Parathyroid adenoma (tissue), 2 donors: ENCODE data around the gene NTN1.

Source experiments
- H2AFZ ChIP-seq: fragments of 300-600 bp; sonication (generic); one replicate; pipeline ENCODE4 v1.7.0; 2017; ENCODE audit warnings: antibody characterized with exemption, mild to moderate bottlenecking
- H3K27ac ChIP-seq: fragments of 300-600 bp; sonication (generic); one replicate; pipeline ENCODE4 v1.7.0; 2017
- H3K27me3 ChIP-seq: fragments of 300-600 bp; sonication (generic); one replicate; pipeline ENCODE4 v1.7.0; 2017; ENCODE audit warnings: low read length; ENCODE audit not compliant: control insufficient read depth, insufficient read depth
- H3K36me3 ChIP-seq: fragments of 300-600 bp; sonication (generic); one replicate; pipeline ENCODE4 v1.7.0; 2017; ENCODE audit warnings: low read length; ENCODE audit not compliant: control insufficient read depth, insufficient read depth
- H3K4me1 ChIP-seq: fragments of 300-600 bp; sonication (generic); one replicate; pipeline ENCODE4 v1.7.0; 2017; ENCODE audit warnings: control low read depth
- H3K4me2 ChIP-seq: fragments of 300-600 bp; sonication (generic); one replicate; pipeline ENCODE4 v1.7.0; 2017; ENCODE audit warnings: low read length
- H3K4me3 ChIP-seq: fragments of 300-600 bp; sonication (generic); one replicate; pipeline ENCODE4 v1.7.0; 2017; ENCODE audit warnings: low read depth, low read length
- H3K79me2 ChIP-seq: fragments of 300-600 bp; sonication (generic); one replicate; pipeline ENCODE4 v1.7.0; 2017; ENCODE audit warnings: control low read depth
- H3K9ac ChIP-seq: fragments of 300-600 bp; sonication (generic); one replicate; pipeline ENCODE4 v1.7.0; 2017; ENCODE audit warnings: mild to moderate bottlenecking
- H3K9me3 ChIP-seq: fragments of 300-600 bp; sonication (generic); one replicate; pipeline ENCODE4 v1.7.0; 2017; ENCODE audit warnings: low read length; ENCODE audit not compliant: control insufficient read depth
- CTCF ChIP-seq: fragments of 300-600 bp; sonication (generic); IDR thresholded peaks from one replicate; pipeline ENCODE4 v1.7.0; 2017; ENCODE audit warnings: antibody characterized with exemption, mild to moderate bottlenecking
- donor health status: primary hyperparathyroidism.

NTN1 gene

GRCh38 chr17:9173386-9173983, 152.2 kb downstream of the NTN1 start:
- Histone ChIP-seq H3K4me3 (no peak overlapping the region), H3K4me1 (no peaks in the 10 kb centered on the region), H3K79me2 (no peaks in the 10 kb centered on the region), H3K27ac (no peak overlapping the region), H3K9me3 (no peaks in the 10 kb centered on the region), H2AFZ (no peak overlapping the region), H3K27me3 (no peaks in the 10 kb centered on the region), H3K4me2 (no peak overlapping the region), H3K36me3 (no peaks in the 10 kb centered on the region), H3K9ac (no peak overlapping the region)
- TF ChIP-seq CTCF = no peak

- H2AFZ ChIP-seq = no peak overlapping the region
- no peaks in the 10 kb centered on the region for H3K36me3 ChIP-seq
- H3K4me2 ChIP-seq = no peak overlapping the region
- no peaks in the 10 kb centered on the region for H3K79me2 ChIP-seq
- no peak overlapping the region for H3K27ac ChIP-seq
- H3K27me3 ChIP-seq = no peaks in the 10 kb centered on the region
- H3K9ac ChIP-seq = no peak overlapping the region
- no peak overlapping the region for H3K4me3 ChIP-seq
- no peak for TF ChIP-seq CTCF
- no peaks in the 10 kb centered on the region for H3K9me3 ChIP-seq
- H3K4me1 ChIP-seq = no peaks in the 10 kb centered on the region
Measured at GRCh38 chr17:9174312-9174711, 153.0 kb downstream of the NTN1 start.

- no peak for TF ChIP-seq CTCF
- H3K4me1 ChIP-seq = no peaks in the 10 kb centered on the region
- no peak overlapping the region for H2AFZ ChIP-seq
- no peak overlapping the region for H3K4me2 ChIP-seq
- no peak overlapping the region for H3K9ac ChIP-seq
- no peaks in the 10 kb centered on the region for H3K9me3 ChIP-seq
- no peaks in the 10 kb centered on the region for H3K27me3 ChIP-seq
- H3K27ac ChIP-seq = no peak overlapping the region
- H3K36me3 ChIP-seq = no peaks in the 10 kb centered on the region
- no peaks in the 10 kb centered on the region for H3K79me2 ChIP-seq
- no peak overlapping the region for H3K4me3 ChIP-seq
Measured at GRCh38 chr17:9174779-9175574, 153.7 kb downstream of the NTN1 start.

GRCh38 chr17:9175700-9176467, 154.6 kb downstream of the NTN1 start:
- Histone ChIP-seq H3K9ac (no peak overlapping the region), H3K79me2 (no peaks in the 10 kb centered on the region), H3K27ac (no peak overlapping the region), H3K27me3 (no peaks in the 10 kb centered on the region), H3K36me3 (no peaks in the 10 kb centered on the region), H3K4me1 (no peaks in the 10 kb centered on the region), H2AFZ (no peak overlapping the region), H3K9me3 (no peaks in the 10 kb centered on the region), H3K4me2 (no peak overlapping the region), H3K4me3 (no peak overlapping the region)
- TF ChIP-seq CTCF = no peak
